GM12891 (cell line): ENCODE results near the gene BCL11A.

ENCODE experiments used
- DNase-seq: peaks from one replicate; pipeline ENCODE4 v3.0.0; 2011; ENCODE audit warnings: low spot score; ENCODE audit not compliant: insufficient read length
- FAIRE-seq: peaks from 2 replicates; lab custom pipeline; 2011; peaks lifted over from hg19 to GRCh38; lab: Jason Lieb, UNC
- PAX5 ChIP-seq: IDR thresholded peaks from 2 replicates; pipeline ENCODE4 v1.6.1; 2011; ENCODE audit warnings: low read length, moderate library complexity, mild to moderate bottlenecking; ENCODE audit not compliant: insufficient read depth, severe bottlenecking
- POLR2A ChIP-seq: IDR thresholded peaks from 2 replicates; pipeline ENCODE4 v1.6.1; 2011; ENCODE audit warnings: low read depth, low read length, control low read depth
- POLR2AphosphoS5 ChIP-seq: IDR thresholded peaks from 2 replicates; pipeline ENCODE4 v1.6.1; 2011; ENCODE audit warnings: low read depth, low read length, control low read depth
- POU2F2 ChIP-seq: IDR thresholded peaks from 2 replicates; pipeline ENCODE4 v1.6.1; 2011; ENCODE audit warnings: low read depth, mild to moderate bottlenecking, control low read depth, low read length, moderate library complexity
- SPI1 ChIP-seq: IDR thresholded peaks from 2 replicates; pipeline ENCODE4 v1.6.1; 2011; ENCODE audit warnings: low read depth, low read length, control low read depth
- TAF1 ChIP-seq: IDR thresholded peaks from 2 replicates; pipeline ENCODE4 v1.6.1; 2011; ENCODE audit warnings: low read depth, low read length, control low read depth

BCL11A gene

DNA sequence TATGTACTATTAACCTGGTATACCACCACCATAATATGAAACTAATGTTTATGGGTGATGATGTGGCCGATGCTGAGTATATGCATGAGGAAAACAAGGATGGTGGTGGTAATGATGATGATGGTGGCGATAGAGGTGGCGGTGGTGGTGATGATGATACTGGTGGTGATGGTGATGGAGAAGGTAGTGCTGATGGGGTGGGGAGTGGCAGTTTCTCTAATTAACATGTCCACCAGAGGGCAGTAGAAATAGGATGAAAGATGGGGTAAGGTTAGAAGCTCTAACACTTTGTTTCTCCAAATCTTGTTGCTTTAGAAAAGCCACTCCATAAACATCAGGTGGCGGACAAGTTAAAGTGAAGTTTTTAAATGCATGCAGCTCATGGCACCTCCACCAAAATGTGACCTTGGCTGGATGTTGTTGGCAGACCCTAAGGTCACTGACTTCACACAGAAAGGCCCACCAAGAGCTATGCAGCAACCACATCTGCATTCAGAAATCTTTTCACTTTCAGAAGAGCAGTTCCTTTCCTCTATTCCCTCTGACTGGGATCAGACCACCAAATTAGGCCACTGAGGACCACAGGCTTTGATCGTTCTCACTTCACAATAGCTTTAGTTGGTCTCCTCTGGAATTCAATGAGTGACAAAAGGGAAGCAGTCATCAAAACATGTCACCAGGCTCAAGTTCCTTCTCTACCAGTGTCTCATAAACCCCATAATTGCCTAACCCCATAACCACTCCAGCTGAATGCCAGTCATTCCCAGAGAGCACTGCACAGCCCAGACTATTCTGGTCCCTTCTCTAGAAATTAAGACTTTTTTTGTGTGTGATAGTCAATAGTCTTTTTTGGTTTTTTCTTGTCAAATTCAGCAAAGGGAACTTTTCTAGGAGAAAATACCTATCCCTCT, 7.5 kb upstream of the BCL11A start:
- DNase-seq = no peak
- TF ChIP-seq POLR2AphosphoS5 = no peak
- TF ChIP-seq POLR2A = no peak
- TF ChIP-seq SPI1 = no peak

DNA sequence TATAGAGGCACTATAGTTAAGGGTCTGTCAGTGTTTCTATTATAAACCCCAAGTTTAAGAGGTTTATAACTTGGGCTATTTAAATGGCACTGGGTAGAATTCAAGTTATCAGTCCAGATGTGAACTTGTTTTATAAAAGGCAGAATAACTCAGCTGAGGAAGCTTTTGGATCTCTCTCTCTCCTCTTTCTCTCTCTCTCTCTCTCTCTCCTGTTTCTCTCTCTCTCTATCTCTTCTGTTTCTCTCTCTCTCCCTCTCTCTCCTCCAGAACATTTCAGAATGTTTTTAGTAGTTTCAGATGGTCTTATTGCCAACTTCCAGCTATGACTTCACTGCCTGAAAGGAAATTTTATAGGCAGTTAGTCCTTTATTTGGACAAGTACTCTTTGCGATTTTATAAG, 6.4 kb upstream of the BCL11A start:
- DNase-seq (no peak), FAIRE-seq (no peak)
- TF ChIP-seq POLR2AphosphoS5 (no peak), SPI1 (no peak), TAF1 (no peak), POU2F2 (no peak), POLR2A (no peak), PAX5 (no peak)

More for the DNA sequence above, 7.5 kb upstream of the BCL11A start:
- FAIRE-seq = peak; percentile 94

DNA sequence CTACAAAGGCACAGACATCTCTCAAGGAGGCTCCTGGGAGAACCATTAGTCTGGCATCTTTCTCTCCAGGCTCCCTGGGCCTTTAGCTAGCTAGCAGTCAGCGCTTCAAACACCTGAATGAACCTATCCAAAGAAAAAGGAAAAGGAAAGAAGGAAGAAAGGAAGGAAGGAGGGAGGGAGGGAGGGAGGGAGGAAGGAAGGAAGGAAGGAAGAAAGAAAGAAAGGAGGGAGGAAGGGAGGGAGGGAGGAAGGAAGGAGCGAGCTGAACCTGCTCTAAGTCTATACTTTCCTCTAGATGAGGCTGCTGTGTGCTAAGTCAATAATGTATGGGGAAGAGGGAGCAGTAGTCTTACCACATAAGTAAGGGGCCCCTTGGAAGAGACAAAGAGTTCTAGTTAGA, 5.1 kb upstream of the BCL11A start:
- FAIRE-seq (no peak), DNase-seq (no peak)
- TF ChIP-seq POLR2A = no peak
- no peak for TF ChIP-seq POU2F2
- TF ChIP-seq TAF1 = no peak
- TF ChIP-seq PAX5 = no peak

DNA sequence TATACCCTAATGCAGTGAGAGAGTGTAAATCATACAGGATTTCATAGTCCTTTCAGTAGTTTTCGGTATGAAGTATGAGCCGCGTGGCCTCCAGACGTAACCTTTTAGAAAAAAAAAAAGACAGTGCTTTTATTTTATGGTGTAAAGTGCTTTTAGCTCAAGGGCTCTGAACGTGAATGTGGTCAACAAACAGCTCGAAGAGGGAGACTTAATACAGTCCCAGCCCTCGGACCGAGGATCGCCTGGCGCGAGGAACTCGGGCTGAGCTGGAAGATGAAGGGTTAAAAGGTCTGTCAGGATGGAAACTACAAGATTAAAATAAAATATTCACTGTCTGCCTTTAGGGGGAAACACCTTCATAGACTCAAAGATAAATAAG, 4.0 kb upstream of the BCL11A start:
- TF ChIP-seq PAX5 (no peak), TAF1 (no peak), POLR2AphosphoS5 (no peak), POU2F2 (no peak), SPI1 (no peak), POLR2A (no peak)

GRCh38 chr2:60556576-60557485, 3.4 kb upstream of the BCL11A start:
- DNase-seq (no peak), FAIRE-seq (peak; percentile 61)
- TF ChIP-seq PAX5 = no peak
- peak; percentile 24; the same call in 1 of the 2 replicates for TF ChIP-seq SPI1

More for the DNA sequence above, 4.0 kb upstream of the BCL11A start:
- FAIRE-seq (no peak), DNase-seq (no peak)

DNA sequence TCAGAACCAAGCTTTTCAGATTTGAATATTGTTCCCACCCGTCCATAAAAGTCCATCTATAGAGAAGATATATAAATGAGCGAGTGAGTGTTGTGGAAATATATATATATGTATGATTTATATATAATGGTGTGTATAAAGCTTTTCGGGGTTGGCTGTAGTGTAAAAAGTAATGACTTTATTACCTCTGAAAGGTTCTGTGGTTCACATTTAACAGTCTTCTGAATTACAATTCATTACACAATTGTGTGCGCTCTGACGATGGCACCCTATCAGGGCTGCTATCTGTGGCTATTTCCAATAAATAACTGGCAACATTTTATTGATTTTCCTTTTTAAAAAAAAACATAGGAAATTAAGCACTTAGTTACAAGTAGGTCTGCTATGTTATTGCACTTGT, 2.7 kb upstream of the BCL11A start:
- FAIRE-seq = no peak
- TF ChIP-seq TAF1 = no peak
- no peak for TF ChIP-seq PAX5
- no peak for TF ChIP-seq POU2F2
- TF ChIP-seq POLR2A = no peak
- no peak for TF ChIP-seq SPI1
- TF ChIP-seq POLR2AphosphoS5 = no peak
- no peak for DNase-seq

DNA sequence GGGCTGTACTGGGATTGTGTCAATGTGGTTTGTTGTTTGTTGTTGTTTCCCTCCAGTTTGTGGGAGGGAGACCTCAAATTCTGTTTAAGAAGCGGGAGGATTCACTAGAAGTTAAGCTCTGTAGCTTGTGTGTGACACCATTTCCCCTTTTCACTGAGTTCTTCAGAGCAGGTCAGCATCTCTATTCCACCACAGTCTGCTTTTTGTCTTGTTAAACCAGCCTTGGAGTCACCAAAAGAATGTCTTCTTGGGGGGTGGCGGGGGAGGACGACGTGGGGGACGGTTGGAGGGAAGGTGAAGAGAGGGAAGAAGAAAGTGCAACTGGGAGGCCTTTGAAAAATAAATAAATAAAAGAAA, 2.3 kb upstream of the BCL11A start:
- TF ChIP-seq SPI1 (peak; percentile 81), PAX5 (no peak)
- FAIRE-seq (peak; percentile 94), DNase-seq (no peak)

GRCh38 chr2:60555066-60555782, 1.8 kb upstream of the BCL11A start:
- no peak for TF ChIP-seq PAX5
- FAIRE-seq = no peak
- DNase-seq = no peak

- no peak for TF ChIP-seq SPI1
- no peak for TF ChIP-seq PAX5
- TF ChIP-seq POLR2A = no peak
- no peak for TF ChIP-seq TAF1
- no peak for TF ChIP-seq POLR2AphosphoS5
- no peak for TF ChIP-seq POU2F2
- DNase-seq (no peak), FAIRE-seq (no peak)
These were observed 1.2 kb upstream of the BCL11A start for GRCh38 chr2:60554646-60555065.
